HL-60 (cell line): ENCODE measurements around the gene RGS1.

ENCODE experiments used
- DNase-seq, 2 experiments: peaks; one replicate each; pipeline ENCODE4 v3.0.0-alpha.2; 2010 to 2020; ENCODE audit warnings: low read depth in 1 of 2, low spot score in 1 of 2
- H3K27ac ChIP-seq: fragments of 250-450 bp; sonication (Bioruptor Pico); replicated peaks from 2 replicates; pipeline ENCODE4 v1.5.1; 2020; ENCODE audit warnings: mild to moderate bottlenecking, moderate library complexity
- H3K27me3 ChIP-seq: fragments of 250-450 bp; sonication (Bioruptor Pico); 2 replicates; pipeline ENCODE4 v1.5.1; 2021; ENCODE audit warnings: mild to moderate bottlenecking, moderate library complexity; ENCODE audit not compliant: insufficient read depth, poor library complexity, severe bottlenecking
- H3K4me3 ChIP-seq: replicated peaks from 2 replicates; pipeline ENCODE4 v1.5.1; 2011; ENCODE audit warnings: mild to moderate bottlenecking, control low read depth, low read length; ENCODE audit not compliant: insufficient read depth
- GABPA ChIP-seq: IDR thresholded peaks from 2 replicates; pipeline ENCODE4 v1.6.1; 2012; ENCODE audit warnings: low read depth
- POLR2AphosphoS5 ChIP-seq: IDR thresholded peaks from 2 replicates; pipeline ENCODE4 v1.6.1; 2012; ENCODE audit warnings: low read depth
- REST ChIP-seq: IDR thresholded peaks from 2 replicates; pipeline ENCODE4 v1.6.1; 2012; ENCODE audit warnings: low read depth; ENCODE audit not compliant: insufficient replicate concordance
- SPI1 ChIP-seq: IDR thresholded peaks from 2 replicates; pipeline ENCODE4 v1.6.1; 2012; ENCODE audit warnings: low read depth, mild to moderate bottlenecking, borderline replicate concordance
- TF ChIP-seq, protein P1 (sequence below): IDR thresholded peaks from one replicate; pipeline ENCODE4 v1.5.1; 2011; ENCODE audit warnings: low read length, control low read depth, inconsistent platforms; ENCODE audit not compliant: insufficient read depth

Gene RGS1

DNA sequence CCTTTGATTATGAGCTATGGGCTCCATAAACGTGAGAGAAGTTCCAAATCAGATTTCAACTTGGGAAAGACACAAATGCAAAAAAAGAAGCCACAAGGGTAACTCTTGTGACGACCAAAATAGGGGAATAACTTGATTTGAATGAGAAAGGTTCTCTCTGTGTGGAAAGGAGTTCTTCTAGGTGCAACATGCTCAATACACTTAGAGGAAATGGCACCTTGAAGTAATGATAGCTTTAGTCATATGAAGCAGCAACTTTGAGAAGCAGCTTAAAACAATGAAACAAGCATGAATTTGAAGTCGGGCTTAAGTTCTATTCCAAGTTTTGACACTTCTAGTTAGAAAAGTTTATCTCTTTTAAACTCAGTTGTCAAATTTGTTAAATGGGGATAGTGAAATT, 21.8 kb upstream of the RGS1 start:
- no peak for DNase-seq
- Histone ChIP-seq H3K4me3 (no peak overlapping the region), H3K27me3 (no peaks in the 10 kb centered on the region), H3K27ac (no peak overlapping the region)
- TF ChIP-seq, protein P1, sequence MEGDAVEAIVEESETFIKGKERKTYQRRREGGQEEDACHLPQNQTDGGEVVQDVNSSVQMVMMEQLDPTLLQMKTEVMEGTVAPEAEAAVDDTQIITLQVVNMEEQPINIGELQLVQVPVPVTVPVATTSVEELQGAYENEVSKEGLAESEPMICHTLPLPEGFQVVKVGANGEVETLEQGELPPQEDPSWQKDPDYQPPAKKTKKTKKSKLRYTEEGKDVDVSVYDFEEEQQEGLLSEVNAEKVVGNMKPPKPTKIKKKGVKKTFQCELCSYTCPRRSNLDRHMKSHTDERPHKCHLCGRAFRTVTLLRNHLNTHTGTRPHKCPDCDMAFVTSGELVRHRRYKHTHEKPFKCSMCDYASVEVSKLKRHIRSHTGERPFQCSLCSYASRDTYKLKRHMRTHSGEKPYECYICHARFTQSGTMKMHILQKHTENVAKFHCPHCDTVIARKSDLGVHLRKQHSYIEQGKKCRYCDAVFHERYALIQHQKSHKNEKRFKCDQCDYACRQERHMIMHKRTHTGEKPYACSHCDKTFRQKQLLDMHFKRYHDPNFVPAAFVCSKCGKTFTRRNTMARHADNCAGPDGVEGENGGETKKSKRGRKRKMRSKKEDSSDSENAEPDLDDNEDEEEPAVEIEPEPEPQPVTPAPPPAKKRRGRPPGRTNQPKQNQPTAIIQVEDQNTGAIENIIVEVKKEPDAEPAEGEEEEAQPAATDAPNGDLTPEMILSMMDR: no peak
- TF ChIP-seq POLR2AphosphoS5 (no peak), SPI1 (no peak), GABPA (no peak), REST (no peak)

DNA sequence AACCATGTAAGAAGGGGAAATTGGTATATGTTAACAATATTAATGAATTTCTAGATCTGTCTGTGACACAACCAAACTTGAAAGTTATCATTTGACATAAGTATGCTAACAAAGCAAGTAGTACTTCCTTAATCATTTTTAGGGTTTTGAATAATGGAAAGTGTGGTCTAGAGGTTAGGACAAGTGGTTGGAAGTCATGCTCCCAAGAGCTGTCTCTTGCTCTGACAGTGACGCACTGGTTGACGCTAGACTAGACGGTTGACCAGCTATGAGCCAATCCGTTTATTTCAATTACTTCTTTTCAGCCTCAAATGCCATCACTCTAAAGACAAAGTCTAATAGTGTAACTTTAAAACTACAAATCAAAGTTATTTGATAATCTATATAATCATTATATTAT, 20.7 kb upstream of the RGS1 start:
- no peak overlapping the region for H3K4me3 ChIP-seq
- no peaks in the 10 kb centered on the region for H3K27me3 ChIP-seq
- TF ChIP-seq REST (no peak), POLR2AphosphoS5 (no peak), SPI1 (no peak), GABPA (no peak)
- TF ChIP-seq, protein P1: no peak
- no peak overlapping the region for H3K27ac ChIP-seq
- DNase-seq: no peak

DNA sequence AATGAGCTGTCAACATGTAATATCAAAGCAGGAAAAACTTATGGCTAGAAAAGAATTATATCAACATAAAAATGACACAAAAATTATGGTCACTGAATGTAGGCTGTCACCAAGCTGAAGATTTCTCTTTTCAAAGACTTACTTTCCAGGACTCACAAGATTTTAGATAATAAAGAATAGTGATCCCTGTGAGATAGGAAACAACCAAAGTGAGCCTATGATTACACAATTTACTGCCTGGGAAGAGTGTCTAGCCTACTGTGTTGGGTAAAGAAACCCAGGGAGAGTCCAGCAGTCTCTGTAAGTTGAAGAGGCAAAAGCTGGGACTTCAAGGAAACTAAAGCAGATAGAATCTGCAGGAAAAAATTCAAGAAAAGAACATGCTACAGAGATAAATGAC, 20.2 kb upstream of the RGS1 start:
- Histone ChIP-seq H3K4me3 (no peak overlapping the region), H3K27ac (no peak overlapping the region), H3K27me3 (no peaks in the 10 kb centered on the region)
- no peak for DNase-seq
- TF ChIP-seq REST (no peak), SPI1 (no peak), POLR2AphosphoS5 (no peak), GABPA (no peak)
- TF ChIP-seq, protein P1: no peak
